Ascending aorta (tissue), 2 donors: Measurements from ENCODE around the gene S100A6. TPM values are rescaled to one million over a fixed set of nuclear protein-coding genes. Genes with fewer than 3 reads are reported as not detected.
A peak's percentile ranks its signal among the peaks of the same experiment; 100 is the strongest.
"Not testable (repeated sequence)": the region's sequence is repeated elsewhere in the genome, so short reads cannot be mapped to it uniquely, and the experiment has no call there.

Experiments used
- DNase-seq, 2 donors: peaks; one replicate each; pipeline ENCODE4 v3.0.0-alpha.2; 2019; ENCODE audit warnings: low spot score in 2 of 2
- H3K27ac ChIP-seq, 2 donors: fragments of 200-600 bp; sonication (generic); one replicate each; pipeline ENCODE4 v1.5.1; 2016 to 2017; ENCODE audit warnings: mild to moderate bottlenecking in 1 of 2
- H3K27me3 ChIP-seq: fragments of 200-600 bp; sonication (generic); one replicate; pipeline ENCODE4 v1.5.1; 2017
- H3K36me3 ChIP-seq, 2 donors: fragments of 200-600 bp; sonication (generic); one replicate each; pipeline ENCODE4 v1.5.1; 2016
- H3K4me1 ChIP-seq, 2 donors: fragments of 200-600 bp; sonication (generic); one replicate each; pipeline ENCODE4 v1.5.1; 2016 to 2017; ENCODE audit warnings: mild to moderate bottlenecking in 1 of 2
- H3K4me3 ChIP-seq, 2 donors: fragments of 200-600 bp; sonication (generic); one replicate each; pipeline ENCODE4 v1.5.1; 2016 to 2017; ENCODE audit warnings: mild to moderate bottlenecking in 1 of 2
- H3K9me3 ChIP-seq, 2 donors: fragments of 200-600 bp; sonication (generic); one replicate each; pipeline ENCODE4 v1.5.1; 2016
- intact Hi-C: fragments of 100-400 bp; cut with DNase I; formaldehyde crosslinking; loops from one replicate; pipeline ENCODE4 v1.15.1; 2023
- total RNA-seq: library from RNA; depleted of rRNA; stranded (reverse); fragments of >200 nt; gene quantifications from one replicate; pipeline ENCODE4 v1.1.0, GENCODE V29; 2016
- TF ChIP-seq, protein P1 (sequence below), 3 experiments: fragments of 200-600 bp in 2 of 3; fragments of 450-650 bp in 1 of 3; sonication (generic) in 2 of 3; IDR thresholded peaks; one replicate each; pipeline ENCODE4 v1.5.1; 2016 to 2019; ENCODE audit warnings: antibody characterized with exemption in 3 of 3, mild to moderate bottlenecking in 1 of 3, moderate library complexity in 1 of 3

The S100A6 gene
- 336 TPM for total RNA-seq

DNA sequence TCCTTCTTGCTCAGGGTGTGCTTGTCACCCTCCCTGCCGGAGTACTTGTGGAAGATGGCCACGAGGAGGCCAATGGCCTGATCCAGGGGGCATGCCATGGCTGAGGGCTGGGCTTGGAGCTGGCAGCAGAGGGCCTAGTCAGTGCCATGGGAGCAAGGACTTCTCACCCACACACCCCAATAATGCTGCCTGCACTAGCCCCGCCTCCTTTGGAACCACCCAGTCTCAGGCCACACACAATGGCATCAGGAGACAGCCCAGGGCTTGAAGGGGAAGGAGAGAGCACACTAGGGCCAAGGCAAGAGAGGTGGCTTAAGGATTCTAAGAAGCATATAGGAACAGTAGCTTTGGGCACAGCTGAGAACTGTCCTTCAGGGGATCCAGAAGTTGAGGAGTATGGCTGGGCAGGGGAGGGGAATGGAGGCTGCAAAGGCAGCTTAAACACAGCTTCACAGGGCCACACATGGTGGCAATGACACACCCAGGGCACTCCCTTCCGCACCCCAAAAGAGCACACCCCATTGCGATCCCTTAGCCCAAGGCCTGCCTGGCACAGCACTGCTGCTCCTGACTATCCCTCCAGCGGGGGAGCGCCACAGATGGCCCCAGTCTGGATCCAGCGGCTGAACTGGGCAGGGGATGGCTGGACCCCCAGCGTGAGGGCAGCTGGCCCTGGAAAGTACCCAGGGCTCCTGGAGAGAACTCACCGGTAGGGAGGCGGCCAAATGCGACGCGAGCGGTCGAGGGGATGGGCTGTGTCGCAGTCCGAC lies at the start of gene S100A6:
S100A6 (minus strand) TSS at position 750 of the 770 bp plus-strand sequence; CDS start at position 98, 652 bp downstream.
- peak in 1 of 2 donors; percentile 88 for DNase-seq
- peaks cover 5 to 27% of the 10 kb centered on the region in 2 donors for H3K4me1 ChIP-seq
- TF ChIP-seq, protein P1, sequence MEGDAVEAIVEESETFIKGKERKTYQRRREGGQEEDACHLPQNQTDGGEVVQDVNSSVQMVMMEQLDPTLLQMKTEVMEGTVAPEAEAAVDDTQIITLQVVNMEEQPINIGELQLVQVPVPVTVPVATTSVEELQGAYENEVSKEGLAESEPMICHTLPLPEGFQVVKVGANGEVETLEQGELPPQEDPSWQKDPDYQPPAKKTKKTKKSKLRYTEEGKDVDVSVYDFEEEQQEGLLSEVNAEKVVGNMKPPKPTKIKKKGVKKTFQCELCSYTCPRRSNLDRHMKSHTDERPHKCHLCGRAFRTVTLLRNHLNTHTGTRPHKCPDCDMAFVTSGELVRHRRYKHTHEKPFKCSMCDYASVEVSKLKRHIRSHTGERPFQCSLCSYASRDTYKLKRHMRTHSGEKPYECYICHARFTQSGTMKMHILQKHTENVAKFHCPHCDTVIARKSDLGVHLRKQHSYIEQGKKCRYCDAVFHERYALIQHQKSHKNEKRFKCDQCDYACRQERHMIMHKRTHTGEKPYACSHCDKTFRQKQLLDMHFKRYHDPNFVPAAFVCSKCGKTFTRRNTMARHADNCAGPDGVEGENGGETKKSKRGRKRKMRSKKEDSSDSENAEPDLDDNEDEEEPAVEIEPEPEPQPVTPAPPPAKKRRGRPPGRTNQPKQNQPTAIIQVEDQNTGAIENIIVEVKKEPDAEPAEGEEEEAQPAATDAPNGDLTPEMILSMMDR (IDR thresholded peaks at IDR 0.05) = peak in 2 of 3 experiments; percentile 21 to 30
- H3K27ac ChIP-seq = peak within 1 kb of the TSS; percentile 98 to 100
- no peaks in the 10 kb centered on the region for H3K36me3 ChIP-seq
- no peaks in the 10 kb centered on the region for H3K9me3 ChIP-seq
- H3K27me3 ChIP-seq = no peaks in the 10 kb centered on the region
- peak within 1 kb of the TSS; percentile 70 to 95 for H3K4me3 ChIP-seq
- intact Hi-C loops = loop anchor here (1.0 to 10.0 kb wide), 2 partner anchors 10 to 239 kb away; partner anchors contain the start of genes S100A4 and SLC27A3

DNA sequence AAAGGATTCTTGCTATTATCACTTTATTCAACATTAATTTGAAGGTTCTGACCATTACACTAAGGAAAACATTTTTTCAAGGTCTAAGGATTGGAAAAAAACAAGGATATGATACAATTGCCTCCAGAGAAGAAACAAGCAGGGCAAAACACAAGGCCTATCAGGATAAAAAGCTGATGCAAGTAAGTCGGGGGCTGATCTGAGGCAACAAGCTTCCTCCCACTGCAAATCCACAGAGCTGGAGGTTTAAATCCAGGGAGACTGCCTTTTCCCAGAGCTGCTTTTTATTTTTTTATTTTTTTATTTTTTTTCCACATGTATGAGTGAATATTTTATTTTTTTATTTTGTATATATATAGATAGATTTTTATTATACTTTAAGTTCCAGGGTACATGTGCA lies 49.2 kb upstream of the S100A6 start:
- H3K4me1 ChIP-seq = no peaks in the 10 kb centered on the region
- TF ChIP-seq, protein P1 (IDR thresholded peaks at IDR 0.05) = no peak
- no peak for DNase-seq
- no peaks in the 10 kb centered on the region for H3K36me3 ChIP-seq
- no peak overlapping the region for H3K4me3 ChIP-seq
- H3K27me3 ChIP-seq = no peaks in the 10 kb centered on the region
- H3K9me3 ChIP-seq = no peaks in the 10 kb centered on the region
- intact Hi-C loops = no loop called here
- no peak overlapping the region for H3K27ac ChIP-seq

DNA sequence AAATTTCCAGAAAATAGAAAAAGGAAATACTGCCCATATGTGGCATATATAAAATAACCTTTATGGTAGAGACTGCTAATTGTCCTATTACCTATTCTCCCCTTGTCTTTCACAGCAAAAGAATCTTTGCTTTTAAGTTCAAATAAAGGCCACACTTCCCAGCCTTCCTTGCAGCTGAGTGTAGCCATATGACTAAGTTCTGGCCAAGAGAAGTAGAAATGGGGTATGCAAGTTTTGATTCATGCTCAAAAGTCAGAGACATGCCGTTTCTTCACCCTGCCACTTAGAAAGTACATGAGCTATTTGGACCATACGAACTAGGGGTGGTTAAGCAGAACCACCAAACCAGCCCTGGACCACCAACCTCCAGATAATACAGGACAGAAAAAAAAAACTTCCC lies 48.2 kb upstream of the S100A6 start:
- H3K9me3 ChIP-seq = no peaks in the 10 kb centered on the region
- intact Hi-C loops = no loop called here
- H3K27ac ChIP-seq = no peak overlapping the region
- TF ChIP-seq, protein P1 (IDR thresholded peaks at IDR 0.05) = no peak
- H3K4me3 ChIP-seq = no peak overlapping the region
- DNase-seq = no peak
- H3K4me1 ChIP-seq = no peaks in the 10 kb centered on the region
- no peaks in the 10 kb centered on the region for H3K27me3 ChIP-seq
- no peaks in the 10 kb centered on the region for H3K36me3 ChIP-seq

DNA sequence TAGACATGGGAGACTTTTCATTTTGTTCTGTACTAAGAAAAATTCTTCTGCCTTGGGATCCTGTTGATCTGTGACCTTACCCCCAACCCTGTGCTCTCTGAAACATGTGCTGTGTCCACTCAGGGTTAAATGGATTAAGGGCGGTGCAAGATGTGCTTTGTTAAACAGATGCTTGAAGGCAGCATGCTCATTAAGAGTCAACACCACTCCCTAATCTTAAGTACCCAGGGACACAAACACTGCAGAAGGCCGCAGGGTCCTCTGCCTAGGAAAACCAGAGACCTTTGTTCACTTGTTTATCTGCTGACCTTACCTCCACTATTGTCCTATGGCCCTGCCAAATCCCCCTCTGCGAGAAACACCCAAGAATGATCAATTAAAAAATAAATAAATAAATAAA lies 47.7 kb upstream of the S100A6 start:
- H3K4me1 ChIP-seq, DNase-seq, H3K9me3 ChIP-seq, H3K36me3 ChIP-seq, H3K27ac ChIP-seq, H3K27me3 ChIP-seq, H3K4me3 ChIP-seq, intact Hi-C loops: not testable (repeated sequence)

DNA sequence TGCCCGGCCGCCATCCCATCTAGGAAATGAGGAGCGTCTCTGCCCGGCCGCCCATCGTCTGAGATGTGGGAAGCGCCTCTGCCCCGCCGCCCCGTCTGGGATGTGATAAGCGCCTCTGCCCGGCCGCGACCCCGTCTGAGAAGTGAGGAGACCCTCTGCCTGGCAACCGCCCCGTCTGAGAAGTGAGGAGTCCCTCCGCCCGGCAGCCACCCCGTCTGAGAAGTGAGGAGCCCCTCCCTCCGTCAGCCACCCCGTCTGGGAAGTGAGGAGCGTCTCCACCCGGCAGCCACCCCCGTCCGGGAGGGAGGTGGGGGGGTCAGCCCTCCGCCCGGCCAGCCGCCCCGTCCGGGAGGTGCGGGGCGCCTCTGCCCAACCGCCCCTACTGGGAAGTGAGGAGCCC lies 47.0 kb upstream of the S100A6 start:
- H3K36me3 ChIP-seq, H3K27me3 ChIP-seq, intact Hi-C loops, H3K27ac ChIP-seq, DNase-seq, H3K4me1 ChIP-seq, H3K4me3 ChIP-seq, H3K9me3 ChIP-seq: not testable (repeated sequence)

DNA sequence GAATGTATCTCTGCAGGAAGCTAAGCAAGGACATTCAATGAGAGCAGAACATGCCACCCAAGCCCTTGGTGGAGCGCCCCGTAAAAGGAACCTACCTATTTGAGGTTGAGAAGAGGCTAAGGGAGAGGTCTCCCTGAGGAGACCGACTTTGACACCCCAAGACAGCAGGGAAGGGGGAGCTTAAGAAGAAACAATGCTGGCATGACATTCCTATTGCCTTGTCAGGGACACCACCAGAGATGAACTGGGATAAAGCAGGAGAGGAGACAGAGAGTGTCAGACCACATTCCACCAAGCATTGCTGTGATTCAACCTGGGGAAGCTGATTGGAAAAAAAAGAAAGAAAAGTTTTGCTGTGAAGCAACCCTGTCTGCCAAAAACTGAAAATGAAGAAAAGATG lies 43.1 kb upstream of the S100A6 start:
- Histone ChIP-seq H3K27me3 (no peaks in the 10 kb centered on the region), H3K4me3 (no peak overlapping the region), H3K9me3 (no peaks in the 10 kb centered on the region), H3K36me3 (no peaks in the 10 kb centered on the region), H3K27ac (no peak overlapping the region), H3K4me1 (no peaks in the 10 kb centered on the region)
- TF ChIP-seq, protein P1 (IDR thresholded peaks at IDR 0.05) = no peak
- DNase-seq = no peak
- intact Hi-C loops = no loop called here
